GM19463 (cell line): Measurements from ENCODE around the gene PER3.
"Not testable (repeated sequence)": the region's sequence is repeated elsewhere in the genome, so short reads cannot be mapped to it uniquely, and the experiment has no call there.

Experiments
- ATAC-seq: cut with Tn5 transposase; IDR thresholded peaks from one replicate; pipeline ENCODE4 v1.9.1; 2021; ENCODE audit warnings: mild to moderate bottlenecking, moderate library complexity; ENCODE audit not compliant: unreplicated experiment

The PER3 gene

GRCh38 chr1:7778133-7778628, 5.9 kb upstream of the PER3 start:
- ATAC-seq: no peak

- ATAC-seq: no peak
Measured at GRCh38 chr1:7780976-7781375, 3.1 kb upstream of the PER3 start.

GRCh38 chr1:7781501-7781900, 2.6 kb upstream of the PER3 start:
- no peak for ATAC-seq

- ATAC-seq: no peak
Measured at GRCh38 chr1:7781923-7782495, 2.1 kb upstream of the PER3 start.

GRCh38 chr1:7783178-7783711, 846 bp upstream of the PER3 start:
- no peak for ATAC-seq

- ATAC-seq: no peak
Measured at GRCh38 chr1:7784492-7785071, 491 bp downstream of the PER3 start.

- ATAC-seq: no peak
Measured at GRCh38 chr1:7785108-7785507, 1.0 kb downstream of the PER3 start.

GRCh38 chr1:7786795-7787194, 2.7 kb downstream of the PER3 start:
- ATAC-seq: no peak

- no peak for ATAC-seq
Measured at GRCh38 chr1:7789828-7790227, 5.7 kb downstream of the PER3 start.

- not testable (repeated sequence) for ATAC-seq
Measured at GRCh38 chr1:7791027-7791426, 6.9 kb downstream of the PER3 start.

- ATAC-seq: no peak
Measured at GRCh38 chr1:7795406-7795805, 11.3 kb downstream of the PER3 start.

GRCh38 chr1:7805460-7805859, 21.4 kb downstream of the PER3 start:
- no peak for ATAC-seq

- ATAC-seq: no peak
Measured at GRCh38 chr1:7808253-7808844, 24.3 kb downstream of the PER3 start.

- ATAC-seq: no peak
Measured at GRCh38 chr1:7809742-7810141, 25.7 kb downstream of the PER3 start.

- no peak for ATAC-seq
Measured at GRCh38 chr1:7810395-7810794, 26.3 kb downstream of the PER3 start.

GRCh38 chr1:7811476-7811875, 27.4 kb downstream of the PER3 start:
- ATAC-seq: no peak

- ATAC-seq: no peak
Measured at GRCh38 chr1:7813677-7814373, 29.7 kb downstream of the PER3 start.

GRCh38 chr1:7821282-7821681, 37.2 kb downstream of the PER3 start:
- ATAC-seq: no peak

- ATAC-seq: no peak
Measured at GRCh38 chr1:7824701-7825100, 40.6 kb downstream of the PER3 start.

- no peak for ATAC-seq
Measured at GRCh38 chr1:7826363-7826762, 42.3 kb downstream of the PER3 start.

GRCh38 chr1:7827126-7827955, 43.2 kb downstream of the PER3 start:
- no peak for ATAC-seq
